ENCODE data around the gene ZPBP2.

- TF ChIP-seq CTCF (IDR thresholded peaks at IDR 0.05 in 8 of 11, conservative IDR thresholded peaks at IDR 0.05 in 3 of 11) (no peak), POLR2A (IDR thresholded peaks at IDR 0.05) (no peak), POLR2AphosphoS5 (IDR thresholded peaks at IDR 0.05) (no peak)
Observed at GRCh38 chr17:39913989-39914388, 46.0 kb downstream of the ZPBP2 start.

Data from spleen (tissue), 7 donors.